Measurements from ENCODE around the gene SKP2.

SKP2 gene

DNA sequence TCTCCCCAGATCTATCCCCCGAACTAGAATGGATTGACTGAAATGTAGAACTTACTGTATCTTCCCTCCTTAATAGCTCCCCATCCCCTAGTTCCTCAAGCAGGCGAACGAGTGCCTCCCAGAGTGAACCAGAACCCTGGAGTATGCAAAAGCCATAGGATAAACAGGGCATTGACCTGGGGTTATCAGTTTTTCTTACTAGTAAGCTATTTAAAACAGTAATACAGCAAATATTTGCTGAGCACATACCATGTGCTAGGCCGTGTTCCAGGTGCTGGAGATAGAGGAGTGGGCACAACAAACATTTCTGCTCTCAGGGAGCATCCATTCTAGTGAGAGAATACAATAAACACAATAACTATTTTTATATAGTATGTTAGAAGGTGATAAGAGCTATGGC lies 1.8 kb downstream of the SKP2 start:
- Histone ChIP-seq H3K9ac (ENCODE audit: low read length) (peak overlapping the region; percentile 83; the same call in 1 of the 2 replicates), H3K27ac (ENCODE audit: low read depth, low read length, poor library complexity, severe bottlenecking) (no peak overlapping the region), H3K27me3 (ENCODE audit: insufficient read depth, low read length) (no peaks in the 10 kb centered on the region), H4K20me1 (ENCODE audit: insufficient read depth, low read length) (no peaks in the 10 kb centered on the region), H3K4me2 (ENCODE audit: low read length) (peak overlapping the region; percentile 95), H3K79me2 (ENCODE audit: insufficient read depth, low read length) (peaks cover 44% of the 10 kb centered on the region), H2AFZ (ENCODE audit: low read length) (no peak overlapping the region), H3K9me2 (ENCODE audit: low read depth, low read length) (no peaks in the 10 kb centered on the region), H3K36me3 (ENCODE audit: insufficient read depth, low read length) (peaks cover 56% of the 10 kb centered on the region), H3K4me3 (ENCODE audit: low read depth, low read length, poor library complexity, severe bottlenecking) (peak overlapping the region; percentile 72), H3F3A (ENCODE audit: insufficient read depth, low read length) (no peaks in the 10 kb centered on the region), H3K9me3 (ENCODE audit: low read length) (no peaks in the 10 kb centered on the region), H3K4me1 (ENCODE audit: insufficient read depth, low read length, severe bottlenecking) (peaks cover 37% of the 10 kb centered on the region)
- TF ChIP-seq CTCF (IDR thresholded peaks at IDR 0.05; ENCODE audit: low read length) (no peak), EZH2 (IDR thresholded peaks at IDR 0.05; ENCODE audit: borderline replicate concordance, low read length) (no peak)

GRCh38 chr5:36155291-36155690 lies 3.4 kb downstream of the SKP2 start:
- H3K4me3 ChIP-seq (ENCODE audit: low read depth, low read length, poor library complexity, severe bottlenecking) = no peak overlapping the region
- H3K27ac ChIP-seq (ENCODE audit: low read depth, low read length, poor library complexity, severe bottlenecking) = no peak overlapping the region
- peaks cover 33% of the 10 kb centered on the region for H3K79me2 ChIP-seq (ENCODE audit: insufficient read depth, low read length)
- H3K4me2 ChIP-seq (ENCODE audit: low read length) = no peak overlapping the region
- peaks cover 22% of the 10 kb centered on the region for H3K4me1 ChIP-seq (ENCODE audit: insufficient read depth, low read length, severe bottlenecking)
- no peaks in the 10 kb centered on the region for H3K9me3 ChIP-seq (ENCODE audit: low read length)
- H2AFZ ChIP-seq (ENCODE audit: low read length) = no peak overlapping the region
- H3F3A ChIP-seq (ENCODE audit: insufficient read depth, low read length) = no peaks in the 10 kb centered on the region
- H3K36me3 ChIP-seq (ENCODE audit: insufficient read depth, low read length) = peaks cover 72% of the 10 kb centered on the region
- TF ChIP-seq EZH2 (IDR thresholded peaks at IDR 0.05; ENCODE audit: borderline replicate concordance, low read length) (no peak), CTCF (IDR thresholded peaks at IDR 0.05; ENCODE audit: low read length) (no peak)
- no peak overlapping the region for H3K9ac ChIP-seq (ENCODE audit: low read length)
- no peaks in the 10 kb centered on the region for H3K9me2 ChIP-seq (ENCODE audit: low read depth, low read length)
- H3K27me3 ChIP-seq (ENCODE audit: insufficient read depth, low read length) = no peaks in the 10 kb centered on the region
- no peaks in the 10 kb centered on the region for H4K20me1 ChIP-seq (ENCODE audit: insufficient read depth, low read length)

- no peak overlapping the region for H3K9ac ChIP-seq (ENCODE audit: low read length)
- H2AFZ ChIP-seq (ENCODE audit: low read length) = no peak overlapping the region
- no peaks in the 10 kb centered on the region for H3K9me3 ChIP-seq (ENCODE audit: low read length)
- H3F3A ChIP-seq (ENCODE audit: insufficient read depth, low read length) = no peaks in the 10 kb centered on the region
- H3K27me3 ChIP-seq (ENCODE audit: insufficient read depth, low read length) = no peaks in the 10 kb centered on the region
- H3K9me2 ChIP-seq (ENCODE audit: low read depth, low read length) = no peaks in the 10 kb centered on the region
- no peak for TF ChIP-seq CTCF (IDR thresholded peaks at IDR 0.05; ENCODE audit: low read length)
- no peak for TF ChIP-seq EZH2 (IDR thresholded peaks at IDR 0.05; ENCODE audit: borderline replicate concordance, low read length)
- peaks cover 28% of the 10 kb centered on the region for H3K79me2 ChIP-seq (ENCODE audit: insufficient read depth, low read length)
- peaks cover 16% of the 10 kb centered on the region for H3K4me1 ChIP-seq (ENCODE audit: insufficient read depth, low read length, severe bottlenecking)
- no peak overlapping the region for H3K27ac ChIP-seq (ENCODE audit: low read depth, low read length, poor library complexity, severe bottlenecking)
- H3K4me2 ChIP-seq (ENCODE audit: low read length) = no peak overlapping the region
- no peak overlapping the region for H3K4me3 ChIP-seq (ENCODE audit: low read depth, low read length, poor library complexity, severe bottlenecking)
- no peaks in the 10 kb centered on the region for H4K20me1 ChIP-seq (ENCODE audit: insufficient read depth, low read length)
- H3K36me3 ChIP-seq (ENCODE audit: insufficient read depth, low read length) = peaks cover 80% of the 10 kb centered on the region
Measured at GRCh38 chr5:36156121-36156601, 4.2 kb downstream of the SKP2 start.

All from OCI-LY1 (cell line).